KBM-7 (cell line): ENCODE data around the gene RPS21.

ENCODE experiments used
- DNase-seq: peaks from one replicate; pipeline ENCODE4 v3.0.0-alpha.2; 2015
- in situ Hi-C: fragments of 300-500 bp; cut with MboI; formaldehyde crosslinking; loops from 2 replicates; pipeline ENCODE4 v1.14.3; 2020; ENCODE audit warnings: low sequenced_read_pairs, low pct_unique_long_range_greater_than_20kb, mixed read lengths

Gene RPS21

GRCh38 chr20:62429455-62430310 is 42.8 kb downstream of the RPS21 start:
- in situ Hi-C loops: no loop called here

DNA sequence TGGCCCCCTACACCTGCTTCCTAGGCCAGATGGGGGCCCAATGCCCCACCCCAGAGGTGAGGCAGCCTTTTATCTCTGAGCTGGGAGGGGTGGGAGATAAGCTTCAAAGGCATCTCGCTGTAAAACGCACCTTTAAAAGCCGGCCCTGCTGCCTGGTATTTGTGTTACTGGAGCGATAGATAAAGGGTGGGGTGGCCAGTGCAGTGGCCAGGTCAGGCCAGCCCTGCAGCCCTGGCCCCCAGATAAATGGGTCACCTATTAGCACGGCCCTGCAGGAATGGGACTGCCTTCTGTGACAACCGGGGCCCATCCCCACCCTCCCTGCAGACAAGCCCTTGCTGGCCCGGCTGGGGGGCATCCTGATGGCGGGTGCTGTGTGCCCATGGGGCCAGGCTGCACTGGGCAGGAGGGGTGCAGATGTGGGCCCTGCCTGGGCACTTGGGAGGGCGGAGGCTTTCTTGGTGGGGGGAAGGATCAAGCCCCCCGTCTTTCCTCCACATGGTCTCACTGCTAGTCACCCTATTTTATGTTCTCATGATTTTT is 43.5 kb downstream of the RPS21 start:
- in situ Hi-C loops: no loop called here
- DNase-seq: no peak

More at GRCh38 chr20:62429455-62430310, 42.8 kb downstream of the RPS21 start:
- no peak for DNase-seq

DNA sequence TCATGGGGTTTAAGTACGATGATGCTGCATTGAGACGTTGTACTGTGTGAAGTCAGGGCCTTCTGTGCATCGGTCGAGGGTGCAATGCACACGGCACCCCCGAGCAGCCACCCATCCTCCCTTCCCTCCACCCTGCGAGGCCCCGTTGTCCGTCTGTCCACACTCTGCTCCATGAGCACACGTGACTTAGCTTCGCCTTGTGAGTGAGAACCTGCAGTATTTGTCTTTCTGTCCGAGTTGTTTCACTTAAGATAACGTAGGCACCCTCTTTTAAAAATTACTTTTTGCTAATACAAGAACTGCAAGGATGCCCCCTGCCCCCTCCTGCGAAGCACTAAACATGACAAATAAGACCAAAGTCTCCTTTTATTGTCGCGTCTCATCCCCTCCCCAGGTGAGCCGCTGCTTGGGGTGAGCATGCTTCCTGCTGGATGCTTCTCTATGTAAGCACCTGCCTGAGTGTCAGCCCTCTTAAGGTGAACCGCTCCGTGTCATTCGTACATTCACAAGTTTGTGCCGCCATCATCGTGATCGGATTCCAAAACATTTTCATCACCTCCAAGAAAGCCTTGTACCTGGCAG is 44.1 kb downstream of the RPS21 start:
- in situ Hi-C loops: no loop called here
- DNase-seq: no peak

DNA sequence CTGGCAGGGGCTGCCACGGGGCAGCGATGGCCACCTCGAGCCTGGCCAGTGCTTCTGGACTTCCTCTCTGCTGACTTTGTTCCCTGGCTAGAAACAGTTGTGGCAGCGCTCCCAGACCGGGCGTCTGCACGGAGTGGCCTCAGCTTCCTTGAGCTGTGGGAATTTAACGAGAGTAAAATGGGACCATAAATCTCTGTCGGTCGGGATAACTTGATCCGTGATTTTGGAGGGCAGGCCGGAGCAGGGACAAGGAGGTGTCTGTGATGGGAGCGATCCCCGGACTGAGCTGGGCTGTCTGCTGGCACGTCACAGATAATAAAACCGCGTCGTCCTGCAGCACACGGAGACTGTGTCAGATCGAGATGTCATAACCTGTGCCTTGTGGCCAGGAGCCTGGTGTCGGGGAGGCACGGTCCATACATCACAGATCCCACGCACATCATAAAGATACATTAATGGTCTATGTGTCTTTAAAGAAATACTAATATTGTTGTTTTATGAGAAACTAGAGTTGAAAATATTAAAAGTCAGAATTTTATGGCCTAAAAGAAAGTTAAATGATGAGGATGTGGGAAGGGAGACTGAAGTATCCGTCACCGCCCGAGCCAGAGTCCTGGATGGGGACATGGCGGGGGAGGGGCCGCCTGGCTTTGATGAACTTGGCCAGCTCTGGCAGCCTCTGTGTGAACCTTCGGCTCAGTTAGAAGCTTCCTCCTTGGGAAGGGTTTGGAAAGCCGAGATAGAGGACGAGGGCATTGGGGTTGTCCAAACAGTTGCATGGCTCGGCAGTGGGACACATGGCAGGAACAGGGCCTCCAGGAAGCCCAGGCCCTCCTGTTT is 47.0 kb downstream of the RPS21 start:
- no peak for DNase-seq
- in situ Hi-C loops: no loop called here

GRCh38 chr20:62436692-62437091 is 49.8 kb downstream of the RPS21 start:
- in situ Hi-C loops: no loop called here
- no peak for DNase-seq

- no peak for DNase-seq
- in situ Hi-C loops: no loop called here
Observed at GRCh38 chr20:62437496-62437895, 50.6 kb downstream of the RPS21 start.

DNA sequence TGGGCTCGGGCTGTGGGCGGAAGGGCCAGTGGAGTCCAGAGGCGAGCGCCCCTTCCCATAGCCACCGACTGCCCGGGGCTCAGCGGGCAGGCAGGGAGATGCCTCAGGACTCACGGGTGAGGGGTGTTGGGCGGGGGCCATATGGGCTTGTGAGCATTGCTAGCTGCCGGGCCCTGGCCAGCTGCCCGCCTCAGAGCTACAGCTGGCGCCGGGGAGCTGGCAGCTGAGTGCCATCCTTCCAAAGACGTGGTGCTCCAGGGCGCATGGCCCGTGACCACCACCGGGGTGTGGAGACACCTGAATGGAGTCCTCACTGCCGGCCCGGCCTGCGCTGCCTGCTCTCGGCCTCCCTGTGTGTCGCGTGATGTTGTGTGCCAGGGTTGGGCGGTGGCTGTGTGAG is 51.0 kb downstream of the RPS21 start:
- in situ Hi-C loops: no loop called here
- no peak for DNase-seq
